BLaER1 treated with 17β-estradiol and CSF1 and Interleukin-3, amounts not matched to agents 10 nM and 100 nM (cell line): ENCODE measurements around the gene HOXD9.

ENCODE experiments used
- H3K27ac ChIP-seq, 11 experiments: shearing (Covaris generic); formaldehyde crosslinking; 2 replicates each; pipeline ENCODE4 v1.8.1; 2022
- H3K27me3 ChIP-seq, 11 experiments: shearing (Covaris generic); formaldehyde crosslinking; 2 replicates each; pipeline ENCODE4 v1.8.1; 2022
- H3K36me3 ChIP-seq, 11 experiments: shearing (Covaris generic); formaldehyde crosslinking; 2 replicates each; pipeline ENCODE4 v1.8.1; 2022
- H3K4me1 ChIP-seq, 10 experiments: shearing (Covaris generic); formaldehyde crosslinking; 2 replicates each; pipeline ENCODE4 v1.8.1; 2022
- H3K4me2 ChIP-seq, 11 experiments: shearing (Covaris generic); formaldehyde crosslinking; 2 replicates each; pipeline ENCODE4 v1.8.1; 2022
- H3K4me3 ChIP-seq, 10 experiments: shearing (Covaris generic); formaldehyde crosslinking; 2 replicates each; pipeline ENCODE4 v1.8.1; 2022
- H3K9ac ChIP-seq, 11 experiments: shearing (Covaris generic); formaldehyde crosslinking; 2 replicates each; pipeline ENCODE4 v1.8.1; 2022
- H3K9me3 ChIP-seq, 11 experiments: shearing (Covaris generic); formaldehyde crosslinking; replicated peaks in 1 of 11; 2 replicates each; pipeline ENCODE4 v1.8.1; 2022
- H4K20me1 ChIP-seq, 11 experiments: shearing (Covaris generic); formaldehyde crosslinking; 2 replicates each; pipeline ENCODE4 v1.8.1; 2022
- Cebpa-rat ChIP-seq, 11 experiments: shearing (Covaris generic); IDR thresholded peaks; 2 replicates each; pipeline ENCODE4 v1.8.1; 2022

Gene HOXD9

DNA sequence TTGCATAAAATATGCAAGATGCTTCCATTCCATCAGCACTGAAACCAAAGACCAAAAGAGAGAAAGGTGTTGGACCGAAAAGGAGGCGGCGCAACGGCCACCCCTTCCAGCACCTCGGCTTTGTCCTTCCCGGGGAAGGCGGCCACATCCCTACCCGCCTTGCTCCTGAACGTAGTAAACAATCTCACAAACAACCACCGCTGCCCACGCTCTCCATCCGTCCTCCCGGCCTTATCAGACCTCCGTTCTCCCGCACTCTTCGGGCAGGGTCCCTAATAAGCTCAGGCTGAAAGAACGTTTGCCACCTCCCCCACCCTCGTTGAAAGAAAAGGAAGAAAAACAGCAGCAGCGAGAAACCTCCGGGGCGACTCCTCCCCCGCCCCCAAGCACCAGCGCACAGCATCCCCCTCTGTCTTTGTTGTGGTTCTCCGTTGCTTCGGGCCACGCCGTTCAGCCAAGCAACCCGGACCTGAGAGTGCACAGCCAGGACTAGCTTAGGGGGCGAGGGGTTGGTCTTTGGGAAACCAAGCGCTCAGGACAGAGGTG, 43.2 kb upstream of the HOXD9 start:
- H3K4me3 ChIP-seq: peak overlapping the region in 9 of 10 experiments; percentile 1 to 46 (median 23); a peak in 8 of 20 replicates
- H3K36me3 ChIP-seq: peaks cover 0 to 4% (median 0%) of the 10 kb centered on the region in 11 experiments; a peak in 1 of 22 replicates
- H3K4me2 ChIP-seq: peak overlapping the region in 10 of 11 experiments; percentile 10 to 87 (median 46); a peak in 17 of 22 replicates
- H3K9me3 ChIP-seq: peaks cover 50 to 75% (median 59%) of the 10 kb centered on the region in 11 experiments
- peaks cover 0 to 57% (median 30%) of the 10 kb centered on the region in 11 experiments; a peak in 16 of 22 replicates for H4K20me1 ChIP-seq
- H3K27me3 ChIP-seq: peaks cover 99 to 100% (median 100%) of the 10 kb centered on the region in 11 experiments
- no peak overlapping the region for H3K27ac ChIP-seq
- H3K4me1 ChIP-seq: peaks cover 0 to 9% (median 3%) of the 10 kb centered on the region in 10 experiments; a peak in 7 of 20 replicates
- no peak overlapping the region for H3K9ac ChIP-seq
- TF ChIP-seq Cebpa-rat (IDR thresholded peaks at IDR 0.05): no peak

GRCh38 chr2:176079831-176080539, 42.5 kb upstream of the HOXD9 start:
- Histone ChIP-seq H4K20me1 (peaks cover 0 to 54% (median 25%) of the 10 kb centered on the region in 11 experiments; a peak in 16 of 22 replicates), H3K27ac (no peak overlapping the region), H3K9ac (no peak overlapping the region), H3K9me3 (peaks cover 57 to 78% (median 64%) of the 10 kb centered on the region in 11 experiments), H3K4me1 (peaks cover 0 to 9% (median 3%) of the 10 kb centered on the region in 10 experiments; a peak in 8 of 20 replicates), H3K4me3 (peak overlapping the region in 9 of 10 experiments; percentile 18 to 46 (median 26); a peak in 9 of 20 replicates), H3K4me2 (peak overlapping the region in 10 of 11 experiments; percentile 10 to 87 (median 46); a peak in 17 of 22 replicates), H3K27me3 (peaks cover 99 to 100% (median 100%) of the 10 kb centered on the region in 11 experiments), H3K36me3 (peaks cover 0 to 4% (median 0%) of the 10 kb centered on the region in 11 experiments; a peak in 1 of 22 replicates)
- TF ChIP-seq Cebpa-rat (IDR thresholded peaks at IDR 0.05): no peak

DNA sequence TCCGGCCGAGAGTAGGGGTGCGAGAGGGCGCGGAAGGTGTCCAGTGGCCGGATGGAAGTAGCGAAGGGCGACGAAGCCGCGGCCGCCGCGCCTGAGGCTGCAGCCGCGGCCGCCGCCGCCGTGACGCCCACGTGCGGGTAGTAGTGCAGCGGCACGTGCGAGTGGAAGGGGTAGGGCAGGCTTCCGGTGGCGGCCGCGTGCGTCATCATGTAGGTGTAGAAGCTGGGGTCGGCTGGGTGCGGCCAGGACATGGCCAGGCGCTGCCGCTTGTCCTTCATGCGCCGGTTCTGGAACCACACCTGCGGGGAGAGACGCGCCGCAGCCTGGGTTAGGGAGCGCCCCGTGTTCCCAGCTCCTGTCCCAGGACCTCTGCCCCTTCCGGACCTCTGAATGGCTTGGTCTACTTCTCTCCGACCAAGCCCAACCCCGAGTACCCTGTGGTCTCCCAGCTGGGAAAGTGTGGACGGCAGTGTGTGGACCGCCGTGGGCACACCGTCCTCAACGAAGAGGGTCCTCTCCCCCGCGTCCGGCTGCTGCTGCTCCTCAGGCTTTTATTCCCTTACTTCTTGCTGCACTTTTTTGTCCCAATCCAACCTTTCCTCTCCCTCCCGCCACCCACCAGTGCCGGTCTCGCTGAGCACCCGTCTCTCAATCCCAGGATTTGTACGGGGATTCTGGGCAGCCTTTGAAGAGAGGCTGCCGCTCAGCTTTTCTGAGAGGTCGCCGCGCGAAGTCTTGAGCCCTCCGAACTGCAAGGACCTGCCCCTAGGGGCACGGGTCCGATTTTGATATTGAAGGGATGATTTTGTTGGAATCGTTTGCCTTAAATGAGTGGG, 41.8 kb upstream of the HOXD9 start:
- Histone ChIP-seq H4K20me1 (peaks cover 0 to 53% (median 27%) of the 10 kb centered on the region in 11 experiments; a peak in 17 of 22 replicates), H3K36me3 (peaks cover 0 to 4% (median 0%) of the 10 kb centered on the region in 11 experiments; a peak in 1 of 22 replicates), H3K4me2 (no peak overlapping the region), H3K4me1 (peaks cover 0 to 9% (median 3%) of the 10 kb centered on the region in 10 experiments; a peak in 8 of 20 replicates), H3K27ac (no peak overlapping the region), H3K9me3 (peaks cover 60 to 79% (median 71%) of the 10 kb centered on the region in 11 experiments), H3K27me3 (peaks cover 99 to 100% (median 100%) of the 10 kb centered on the region in 11 experiments), H3K4me3 (peak overlapping the region in 7 of 10 experiments; percentile 2 to 40 (median 21); a peak in 7 of 20 replicates), H3K9ac (no peak overlapping the region)
- no peak for TF ChIP-seq Cebpa-rat (IDR thresholded peaks at IDR 0.05)

GRCh38 chr2:176081376-176081836, 41.1 kb upstream of the HOXD9 start:
- Histone ChIP-seq H3K27me3 (peaks cover 99 to 100% (median 100%) of the 10 kb centered on the region in 11 experiments), H3K9ac (no peak overlapping the region), H3K4me2 (no peak overlapping the region), H3K36me3 (peaks cover 0 to 4% (median 0%) of the 10 kb centered on the region in 11 experiments; a peak in 1 of 22 replicates), H4K20me1 (peaks cover 0 to 53% (median 34%) of the 10 kb centered on the region in 11 experiments; a peak in 16 of 22 replicates), H3K9me3 (peaks cover 56 to 80% (median 71%) of the 10 kb centered on the region in 11 experiments), H3K4me3 (peak overlapping the region in 7 of 10 experiments; percentile 13 to 43 (median 29); a peak in 5 of 20 replicates), H3K27ac (no peak overlapping the region), H3K4me1 (peaks cover 0 to 15% (median 3%) of the 10 kb centered on the region in 10 experiments; a peak in 8 of 20 replicates)
- no peak for TF ChIP-seq Cebpa-rat (IDR thresholded peaks at IDR 0.05)

DNA sequence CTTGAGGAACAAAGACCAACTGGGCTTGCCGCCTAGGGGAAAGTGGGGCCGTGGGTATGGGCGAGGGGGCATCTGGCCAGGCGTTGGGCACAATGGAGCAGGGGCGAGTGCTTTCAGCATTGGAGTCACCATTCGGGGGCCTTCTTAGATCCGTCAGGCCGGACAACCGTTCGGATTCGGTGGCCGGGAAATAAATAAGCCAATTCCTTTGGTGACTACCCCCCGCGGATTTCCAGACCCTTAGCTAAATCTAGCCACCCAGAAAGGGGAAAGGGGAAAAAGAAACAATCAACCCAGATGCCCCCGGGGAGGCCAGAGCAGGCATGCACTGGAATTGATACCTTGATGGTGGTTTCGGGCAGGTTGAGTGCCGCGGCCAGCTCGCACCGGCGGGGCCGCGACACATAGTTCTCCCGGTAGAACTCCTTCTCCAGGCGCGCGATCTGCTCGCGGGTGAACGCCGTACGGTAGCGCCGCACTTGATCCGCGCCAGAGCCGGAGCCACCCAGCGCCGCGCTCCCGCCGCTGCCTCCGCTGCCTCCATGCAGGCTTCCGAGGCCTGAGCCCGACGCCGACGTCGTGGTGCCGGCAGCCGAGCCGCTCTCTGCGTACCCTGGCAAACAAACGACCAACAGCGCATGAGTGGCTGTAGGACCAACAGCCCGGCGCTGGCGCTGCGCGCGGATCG, 40.5 kb upstream of the HOXD9 start:
- Histone ChIP-seq H3K27ac (no peak overlapping the region), H3K4me1 (peaks cover 0 to 15% (median 3%) of the 10 kb centered on the region in 10 experiments; a peak in 8 of 20 replicates), H3K27me3 (peaks cover 99 to 100% (median 100%) of the 10 kb centered on the region in 11 experiments), H4K20me1 (peaks cover 0 to 51% (median 35%) of the 10 kb centered on the region in 11 experiments; a peak in 16 of 22 replicates), H3K9me3 (peaks cover 54 to 78% (median 71%) of the 10 kb centered on the region in 11 experiments), H3K9ac (no peak overlapping the region), H3K4me2 (no peak overlapping the region), H3K36me3 (peaks cover 0 to 4% (median 0%) of the 10 kb centered on the region in 11 experiments; a peak in 1 of 22 replicates), H3K4me3 (peak overlapping the region in 8 of 10 experiments; percentile 13 to 43 (median 31); a peak in 8 of 20 replicates)
- no peak for TF ChIP-seq Cebpa-rat (IDR thresholded peaks at IDR 0.05)

- H3K27ac ChIP-seq: no peak overlapping the region
- H3K27me3 ChIP-seq: peaks cover 99 to 100% (median 100%) of the 10 kb centered on the region in 11 experiments
- peaks cover 0 to 15% (median 3%) of the 10 kb centered on the region in 10 experiments; a peak in 8 of 20 replicates for H3K4me1 ChIP-seq
- no peak overlapping the region for H3K9ac ChIP-seq
- H3K9me3 ChIP-seq: peaks cover 54 to 78% (median 71%) of the 10 kb centered on the region in 11 experiments
- peak overlapping the region in 7 of 10 experiments; percentile 23 to 43 (median 33); a peak in 10 of 20 replicates for H3K4me3 ChIP-seq
- H3K36me3 ChIP-seq: peaks cover 0 to 4% (median 0%) of the 10 kb centered on the region in 11 experiments; a peak in 1 of 22 replicates
- no peak for TF ChIP-seq Cebpa-rat (IDR thresholded peaks at IDR 0.05)
- peaks cover 0 to 54% (median 40%) of the 10 kb centered on the region in 11 experiments; a peak in 15 of 22 replicates for H4K20me1 ChIP-seq
- H3K4me2 ChIP-seq: no peak overlapping the region
These were observed 40.0 kb upstream of the HOXD9 start for GRCh38 chr2:176082525-176082823.

DNA sequence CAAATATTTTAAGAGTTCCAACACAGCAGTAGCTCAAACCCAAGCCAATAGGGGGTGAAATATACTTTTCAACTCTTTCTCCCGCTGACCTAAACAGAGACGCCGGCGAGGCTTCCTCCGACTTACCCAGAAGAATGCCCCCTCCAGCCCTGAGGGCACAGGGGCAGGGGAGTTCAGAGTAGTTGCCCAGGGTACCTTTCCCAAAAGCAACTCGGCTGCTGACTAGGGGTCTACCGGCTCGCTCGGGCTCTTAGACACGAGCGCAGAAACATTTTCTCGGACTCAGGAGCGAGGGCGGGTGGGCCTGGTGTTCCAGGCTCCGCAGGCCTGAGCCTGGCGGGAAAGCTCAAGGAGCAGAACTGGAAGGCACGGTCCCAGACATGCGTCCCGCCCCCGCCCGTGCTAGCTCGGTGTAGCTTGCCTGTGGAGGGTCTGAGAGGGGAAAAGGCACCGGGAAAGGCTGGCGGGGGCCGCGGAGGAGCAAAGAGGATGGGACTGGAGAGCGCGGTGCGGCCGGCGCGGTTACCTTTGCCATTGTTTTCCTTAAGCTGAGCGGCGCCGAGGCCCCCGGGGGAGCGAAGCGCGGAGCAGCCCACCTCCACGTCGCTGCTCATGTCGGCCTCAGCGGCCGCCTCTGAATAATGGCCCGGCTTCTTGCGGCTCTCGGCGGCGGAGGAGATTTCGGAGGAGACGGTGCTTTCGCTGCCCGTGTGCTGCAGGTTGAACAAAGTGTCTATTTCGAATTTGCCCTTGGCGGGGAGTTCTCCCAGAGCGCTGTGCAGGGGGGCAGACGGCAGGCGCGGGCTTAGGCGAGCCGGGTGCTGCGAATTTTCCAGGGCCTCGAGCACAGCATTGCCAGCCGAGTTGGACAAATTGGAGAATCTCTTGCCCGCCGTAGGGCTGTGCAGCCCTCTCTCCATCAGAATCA, 39.4 kb upstream of the HOXD9 start:
- no peak overlapping the region for H3K9ac ChIP-seq
- peaks cover 0 to 61% (median 46%) of the 10 kb centered on the region in 11 experiments; a peak in 15 of 22 replicates for H4K20me1 ChIP-seq
- H3K9me3 ChIP-seq: peaks cover 54 to 78% (median 71%) of the 10 kb centered on the region in 11 experiments
- no peak overlapping the region for H3K4me2 ChIP-seq
- H3K27me3 ChIP-seq: peaks cover 100% of the 10 kb centered on the region in 11 experiments
- no peak for TF ChIP-seq Cebpa-rat (IDR thresholded peaks at IDR 0.05)
- no peak overlapping the region for H3K27ac ChIP-seq
- H3K4me3 ChIP-seq: peak overlapping the region in 5 of 10 experiments; percentile 20 to 43 (median 33); a peak in 10 of 20 replicates
- peaks cover 0 to 15% (median 3%) of the 10 kb centered on the region in 10 experiments; a peak in 8 of 20 replicates for H3K4me1 ChIP-seq
- H3K36me3 ChIP-seq: peaks cover 0 to 4% (median 0%) of the 10 kb centered on the region in 11 experiments; a peak in 1 of 22 replicates
